OCI-LY1 (cell line): Measurements from ENCODE around the gene NAALADL1.

Experiments used
- H2AFZ ChIP-seq: fragments of 200-600 bp; sonication (generic), shearing (Covaris generic); 2 replicates; pipeline ENCODE4 v1.6.0; 2014; ENCODE audit warnings: antibody characterized with exemption, mild to moderate bottlenecking, low read length
- H3F3A ChIP-seq: fragments of 200-600 bp; sonication (generic), shearing (Covaris generic); 2 replicates; pipeline ENCODE4 v1.6.0; 2014; ENCODE audit warnings: mild to moderate bottlenecking, antibody characterized with exemption, low read length, moderate library complexity; ENCODE audit not compliant: insufficient read depth
- H3K27ac ChIP-seq: fragments of 200-600 bp; sonication (generic); 2 replicates; pipeline ENCODE4 v1.5.1; 2014; ENCODE audit warnings: low read length, mixed run types, mild to moderate bottlenecking, low read depth; ENCODE audit not compliant: poor library complexity, severe bottlenecking
- H3K27me3 ChIP-seq: fragments of 200-600 bp; sonication (generic); 2 replicates; pipeline ENCODE4 v1.6.0; 2014; ENCODE audit warnings: antibody characterized with exemption, mild to moderate bottlenecking, low read length, moderate library complexity; ENCODE audit not compliant: insufficient read depth
- H3K36me3 ChIP-seq: fragments of 200-600 bp; sonication (generic); 2 replicates; pipeline ENCODE4 v1.6.1; 2014; ENCODE audit warnings: mild to moderate bottlenecking, antibody characterized with exemption, low read length, moderate library complexity, mixed read lengths; ENCODE audit not compliant: insufficient read depth
- H3K4me1 ChIP-seq: fragments of 200-600 bp; sonication (generic); 2 replicates; pipeline ENCODE4 v1.5.1; 2014; ENCODE audit warnings: mild to moderate bottlenecking, low read length, moderate library complexity; ENCODE audit not compliant: insufficient read depth, severe bottlenecking
- H3K4me2 ChIP-seq: fragments of 200-600 bp; sonication (generic), shearing (Covaris generic); 2 replicates; pipeline ENCODE4 v1.6.1; 2014; ENCODE audit warnings: low read length
- H3K4me3 ChIP-seq: fragments of 200-600 bp; sonication (generic); 2 replicates; pipeline ENCODE4 v1.5.1; 2014; ENCODE audit warnings: low read length, low read depth, mild to moderate bottlenecking, mixed read lengths; ENCODE audit not compliant: poor library complexity, severe bottlenecking
- H3K79me2 ChIP-seq: fragments of 200-600 bp; shearing (Covaris generic); 2 replicates; pipeline ENCODE4 v1.6.1; 2016; ENCODE audit warnings: mixed run types, low read length, mixed read lengths; ENCODE audit not compliant: insufficient read depth
- H3K9ac ChIP-seq: fragments of 200-600 bp; sonication (generic), shearing (Covaris generic); 2 replicates; pipeline ENCODE4 v1.6.1; 2014; ENCODE audit warnings: mild to moderate bottlenecking, low read length, mixed read lengths
- H3K9me2 ChIP-seq: fragments of 200-600 bp; sonication (generic), shearing (Covaris generic); 2 replicates; pipeline ENCODE4 v1.6.1; 2014; ENCODE audit warnings: low read depth, mild to moderate bottlenecking, low read length, mixed read lengths
- H3K9me3 ChIP-seq: fragments of 200-600 bp; shearing (Covaris generic); 2 replicates; pipeline ENCODE4 v1.6.1; 2014; ENCODE audit warnings: low read length, mixed read lengths
- H4K20me1 ChIP-seq: fragments of 200-600 bp; sonication (generic), shearing (Covaris generic); 2 replicates; pipeline ENCODE4 v1.6.0; 2016; ENCODE audit warnings: mild to moderate bottlenecking, low read length; ENCODE audit not compliant: insufficient read depth
- EZH2 ChIP-seq: fragments of 200-600 bp; sonication (generic), shearing (Covaris generic); IDR thresholded peaks from 2 replicates; pipeline ENCODE4 v1.8.0; 2017; ENCODE audit warnings: borderline replicate concordance, mixed run types, mild to moderate bottlenecking, antibody characterized with exemption, low read length, moderate library complexity, mixed read lengths
- TF ChIP-seq, protein P1 (sequence below): fragments of 200-600 bp; sonication (generic), shearing (Covaris generic); IDR thresholded peaks from 2 replicates; pipeline ENCODE4 v1.5.1; 2017; ENCODE audit warnings: mild to moderate bottlenecking, antibody characterized with exemption, low read length, moderate library complexity, mixed read lengths

The NAALADL1 gene

GRCh38 chr11:65040520-65040846 lies 17.9 kb downstream of the NAALADL1 start:
- Histone ChIP-seq H3K27ac (peak overlapping the region; percentile 85), H2AFZ (peak overlapping the region; percentile 94; the same call in 1 of the 2 replicates), H3K36me3 (peaks cover 24% of the 10 kb centered on the region), H3K9me2 (no peaks in the 10 kb centered on the region), H3F3A (no peaks in the 10 kb centered on the region), H3K9me3 (no peaks in the 10 kb centered on the region), H3K9ac (peak overlapping the region; percentile 72), H3K27me3 (no peaks in the 10 kb centered on the region), H3K4me1 (peaks cover 25% of the 10 kb centered on the region), H3K79me2 (no peaks in the 10 kb centered on the region), H3K4me3 (peak overlapping the region; percentile 80), H3K4me2 (peak overlapping the region; percentile 85), H4K20me1 (no peaks in the 10 kb centered on the region)
- TF ChIP-seq, protein P1, sequence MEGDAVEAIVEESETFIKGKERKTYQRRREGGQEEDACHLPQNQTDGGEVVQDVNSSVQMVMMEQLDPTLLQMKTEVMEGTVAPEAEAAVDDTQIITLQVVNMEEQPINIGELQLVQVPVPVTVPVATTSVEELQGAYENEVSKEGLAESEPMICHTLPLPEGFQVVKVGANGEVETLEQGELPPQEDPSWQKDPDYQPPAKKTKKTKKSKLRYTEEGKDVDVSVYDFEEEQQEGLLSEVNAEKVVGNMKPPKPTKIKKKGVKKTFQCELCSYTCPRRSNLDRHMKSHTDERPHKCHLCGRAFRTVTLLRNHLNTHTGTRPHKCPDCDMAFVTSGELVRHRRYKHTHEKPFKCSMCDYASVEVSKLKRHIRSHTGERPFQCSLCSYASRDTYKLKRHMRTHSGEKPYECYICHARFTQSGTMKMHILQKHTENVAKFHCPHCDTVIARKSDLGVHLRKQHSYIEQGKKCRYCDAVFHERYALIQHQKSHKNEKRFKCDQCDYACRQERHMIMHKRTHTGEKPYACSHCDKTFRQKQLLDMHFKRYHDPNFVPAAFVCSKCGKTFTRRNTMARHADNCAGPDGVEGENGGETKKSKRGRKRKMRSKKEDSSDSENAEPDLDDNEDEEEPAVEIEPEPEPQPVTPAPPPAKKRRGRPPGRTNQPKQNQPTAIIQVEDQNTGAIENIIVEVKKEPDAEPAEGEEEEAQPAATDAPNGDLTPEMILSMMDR: no peak
- TF ChIP-seq EZH2: no peak

DNA sequence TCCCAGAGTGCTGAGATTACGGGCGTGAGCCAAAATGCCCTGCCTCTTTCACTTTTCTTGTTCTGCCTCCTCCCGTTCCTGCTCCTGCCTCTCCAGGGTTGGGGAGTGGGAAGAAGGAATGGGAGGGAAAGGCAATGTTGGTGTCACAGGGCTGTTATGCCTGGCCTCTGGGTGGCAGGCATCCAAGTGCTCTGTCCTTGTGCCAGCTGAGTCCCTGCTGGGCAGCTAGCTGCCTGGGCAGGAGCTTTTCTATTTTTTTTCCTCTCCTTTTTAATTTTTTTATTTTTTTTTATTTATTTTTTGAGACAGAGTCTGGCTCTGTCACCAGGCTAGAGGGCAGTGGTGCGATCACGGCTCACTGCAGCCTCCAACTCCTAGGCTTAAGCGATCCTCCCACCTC lies 21.4 kb downstream of the NAALADL1 start:
- Histone ChIP-seq H3K9me3 (no peaks in the 10 kb centered on the region), H3F3A (no peaks in the 10 kb centered on the region), H3K4me1 (peaks cover 15% of the 10 kb centered on the region), H3K9ac (no peak overlapping the region), H3K27me3 (no peaks in the 10 kb centered on the region), H3K79me2 (no peaks in the 10 kb centered on the region), H3K9me2 (no peaks in the 10 kb centered on the region), H2AFZ (no peak overlapping the region), H4K20me1 (no peaks in the 10 kb centered on the region), H3K4me2 (no peak overlapping the region), H3K27ac (no peak overlapping the region), H3K36me3 (peaks cover 6% of the 10 kb centered on the region; the same call in 1 of the 2 replicates), H3K4me3 (no peak overlapping the region)
- no peak for TF ChIP-seq EZH2
- TF ChIP-seq, protein P1: no peak

GRCh38 chr11:65035579-65035978 lies 22.8 kb downstream of the NAALADL1 start:
- TF ChIP-seq, protein P1: no peak
- no peak for TF ChIP-seq EZH2
- Histone ChIP-seq H3K79me2 (no peaks in the 10 kb centered on the region), H3K9ac (no peak overlapping the region), H3K4me3 (no peak overlapping the region), H3K9me3 (no peaks in the 10 kb centered on the region), H3K4me2 (no peak overlapping the region), H3K27me3 (no peaks in the 10 kb centered on the region), H3K9me2 (no peaks in the 10 kb centered on the region), H3K4me1 (peaks cover 12% of the 10 kb centered on the region), H3F3A (no peaks in the 10 kb centered on the region), H2AFZ (no peak overlapping the region), H4K20me1 (no peaks in the 10 kb centered on the region), H3K36me3 (peaks cover 6% of the 10 kb centered on the region; the same call in 1 of the 2 replicates), H3K27ac (no peak overlapping the region)
